ENCODE data around the gene DYSF.

DNA sequence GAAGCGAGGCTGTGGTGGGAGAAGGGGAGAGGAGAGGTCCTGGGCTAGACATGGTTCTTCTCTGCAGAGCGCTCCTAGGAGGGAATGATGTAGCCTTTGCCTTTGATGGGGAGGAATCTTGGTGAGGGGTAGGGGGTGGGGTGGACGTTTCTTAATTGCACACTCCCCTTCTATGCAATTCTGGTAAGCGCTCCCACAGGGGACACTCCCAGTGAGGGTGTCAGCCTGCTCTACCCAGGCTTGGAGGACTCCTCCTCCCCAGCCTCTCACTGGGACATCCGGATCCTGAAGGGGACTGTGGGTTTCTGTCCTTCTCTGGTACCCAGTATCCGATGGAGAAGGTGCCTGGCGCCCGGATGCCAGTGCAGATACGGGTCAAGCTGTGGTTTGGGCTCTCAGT, 114.3 kb downstream of the DYSF start:
- TF ChIP-seq, protein P1, sequence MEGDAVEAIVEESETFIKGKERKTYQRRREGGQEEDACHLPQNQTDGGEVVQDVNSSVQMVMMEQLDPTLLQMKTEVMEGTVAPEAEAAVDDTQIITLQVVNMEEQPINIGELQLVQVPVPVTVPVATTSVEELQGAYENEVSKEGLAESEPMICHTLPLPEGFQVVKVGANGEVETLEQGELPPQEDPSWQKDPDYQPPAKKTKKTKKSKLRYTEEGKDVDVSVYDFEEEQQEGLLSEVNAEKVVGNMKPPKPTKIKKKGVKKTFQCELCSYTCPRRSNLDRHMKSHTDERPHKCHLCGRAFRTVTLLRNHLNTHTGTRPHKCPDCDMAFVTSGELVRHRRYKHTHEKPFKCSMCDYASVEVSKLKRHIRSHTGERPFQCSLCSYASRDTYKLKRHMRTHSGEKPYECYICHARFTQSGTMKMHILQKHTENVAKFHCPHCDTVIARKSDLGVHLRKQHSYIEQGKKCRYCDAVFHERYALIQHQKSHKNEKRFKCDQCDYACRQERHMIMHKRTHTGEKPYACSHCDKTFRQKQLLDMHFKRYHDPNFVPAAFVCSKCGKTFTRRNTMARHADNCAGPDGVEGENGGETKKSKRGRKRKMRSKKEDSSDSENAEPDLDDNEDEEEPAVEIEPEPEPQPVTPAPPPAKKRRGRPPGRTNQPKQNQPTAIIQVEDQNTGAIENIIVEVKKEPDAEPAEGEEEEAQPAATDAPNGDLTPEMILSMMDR (optimal IDR thresholded peaks at IDR 0.05 in 1 of 3, IDR thresholded peaks at IDR 0.05 in 1 of 3, conservative IDR thresholded peaks at IDR 0.05 in 1 of 3; ENCODE audit: extremely low read depth in 1 of 3, insufficient read depth in 2 of 3, low read length in 3 of 3): no peak
- no peak for TF ChIP-seq EZH2 (IDR thresholded peaks at IDR 0.05; ENCODE audit: low read length)

All from keratinocyte (primary cell).